ENCODE results near the gene KANSL1L. TPM values are rescaled to one million over a fixed set of nuclear protein-coding genes. Genes with fewer than 3 reads are reported as not detected.

The KANSL1L gene
- polyA plus RNA-seq, 1 of the 3 experiments (the other 2 are of a cell fraction) = 5.5 TPM

DNA sequence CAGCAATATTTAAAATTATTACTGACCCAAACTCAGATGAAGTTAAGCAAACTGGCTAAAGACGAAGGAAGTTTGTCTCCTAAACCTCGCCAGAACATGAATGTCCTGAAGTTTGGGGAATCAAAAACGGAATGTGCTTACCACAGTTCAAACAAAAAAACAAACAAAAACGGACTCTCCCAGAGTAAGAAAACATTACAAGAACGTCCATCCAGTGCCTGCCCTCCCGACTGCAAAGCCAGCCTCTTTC, 1.1 kb downstream of the KANSL1L start:
- Histone ChIP-seq H3K4me3 (ENCODE audit: low read depth in 2 of 2, low read length in 1 of 2) (peak overlapping the region; percentile 84 to 97), H3K27me3 (ENCODE audit: insufficient read depth) (no peaks in the 10 kb centered on the region), H4K20me1 (ENCODE audit: insufficient read depth) (no peaks in the 10 kb centered on the region), H2AFZ (ENCODE audit: low read depth) (peak overlapping the region; percentile 94), H3K4me2 (peak overlapping the region; percentile 88), H3K79me2 (ENCODE audit: insufficient read depth) (peaks cover 41% of the 10 kb centered on the region), H3K9me3 (no peaks in the 10 kb centered on the region), H3K27ac (ENCODE audit: low read depth in 2 of 2, low read length in 1 of 2) (peak overlapping the region; percentile 95 to 98), H3K4me1 (ENCODE audit: control insufficient read depth in 1 of 2, insufficient read depth in 2 of 2, low read depth in 1 of 2, low read length in 1 of 2) (peaks cover 9 to 14% of the 10 kb centered on the region in 2 experiments; a peak in 2 of 4 replicates), H3F3A (replicated peaks; ENCODE audit: insufficient read depth) (peaks cover 20% of the 10 kb centered on the region), H3K9me2 (no peaks in the 10 kb centered on the region; the same call in 1 of the 2 replicates), H3K36me3 (replicated peaks in 1 of 2; ENCODE audit: control insufficient read depth in 1 of 2, insufficient read depth in 2 of 2, low read length in 1 of 2) (no peaks in the 10 kb centered on the region), H3K9ac (peak overlapping the region; percentile 92)
- DNase-seq = no peak
- WGBS (ENCODE audit: low lambda C conversion rate) = under 1% methylated on average over 6 of the region's 6 CpGs
- ChIA-PET POLR2A (no interaction called here), CTCF (interaction anchor here (1.2 kb wide), 1 partner anchor 177 kb away, joined by 3 read pairs; no protein-coding TSS in a partner anchor)
- TF ChIP-seq USF1 (IDR thresholded peaks at IDR 0.05; ENCODE audit: borderline replicate concordance, low read depth) = no peak
- TF ChIP-seq GATA2 (CRISPR knock-in tag; IDR thresholded peaks at IDR 0.05) = no peak
- TF ChIP-seq CTCF (IDR thresholded peaks at IDR 0.05) = no peak
- TF ChIP-seq YY1 (IDR thresholded peaks at IDR 0.05; ENCODE audit: low read depth) = no peak
- TF ChIP-seq FOXJ3 (CRISPR knock-in tag; IDR thresholded peaks at IDR 0.05) = no peak
- TF ChIP-seq, protein P1, sequence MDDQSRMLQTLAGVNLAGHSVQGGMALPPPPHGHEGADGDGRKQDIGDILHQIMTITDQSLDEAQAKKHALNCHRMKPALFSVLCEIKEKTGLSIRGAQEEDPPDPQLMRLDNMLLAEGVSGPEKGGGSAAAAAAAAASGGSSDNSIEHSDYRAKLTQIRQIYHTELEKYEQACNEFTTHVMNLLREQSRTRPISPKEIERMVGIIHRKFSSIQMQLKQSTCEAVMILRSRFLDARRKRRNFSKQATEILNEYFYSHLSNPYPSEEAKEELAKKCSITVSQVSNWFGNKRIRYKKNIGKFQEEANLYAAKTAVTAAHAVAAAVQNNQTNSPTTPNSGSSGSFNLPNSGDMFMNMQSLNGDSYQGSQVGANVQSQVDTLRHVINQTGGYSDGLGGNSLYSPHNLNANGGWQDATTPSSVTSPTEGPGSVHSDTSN (IDR thresholded peaks at IDR 0.05) = no peak
- TF ChIP-seq ZBTB33 (IDR thresholded peaks at IDR 0.05; ENCODE audit: borderline replicate concordance, low read depth) = no peak
- TF ChIP-seq NFIC (IDR thresholded peaks at IDR 0.05; ENCODE audit: borderline replicate concordance) = no peak
- TF ChIP-seq CHD2 (IDR thresholded peaks at IDR 0.05; ENCODE audit: low read length, partially characterized antibody) = no peak
- no peak for TF ChIP-seq RAD21 (IDR thresholded peaks at IDR 0.05; ENCODE audit: low read length)
- no peak for TF ChIP-seq ELF1 (IDR thresholded peaks at IDR 0.05)
- TF ChIP-seq SMC3 (IDR thresholded peaks at IDR 0.05; ENCODE audit: low read depth, low read length) = no peak
- no peak for TF ChIP-seq FOSL2 (IDR thresholded peaks at IDR 0.05; ENCODE audit: borderline replicate concordance, low read depth)
